Heart left ventricle (tissue), 16 donors: ENCODE results near the gene ALK. TPM values are rescaled to one million over a fixed set of nuclear protein-coding genes. Genes with fewer than 3 reads are reported as not detected.

Experiments used
- ATAC-seq, 4 donors: fragments of 200-7000 bp; cut with Tn5 transposase; one replicate each; pipeline ENCODE4 v1.9.1; 2020 to 2022; ENCODE audit warnings: moderate library complexity in 4 of 4, mild to moderate bottlenecking in 3 of 4, moderate number of reproducible peaks in 1 of 4
- DNase-seq, 5 donors: peaks; one replicate each; pipeline ENCODE4 v3.0.0-alpha.2; 2020
- H3K27ac ChIP-seq, 12 donors: fragments of 200-600 bp; sonication (generic) in 4 of 12; one replicate each; pipeline versions ENCODE4 v1.5.0 to v1.8.0; 2016 to 2022; ENCODE audit warnings: mild to moderate bottlenecking in 2 of 12
- H3K27me3 ChIP-seq, 9 donors: fragments of 200-600 bp; sonication (generic) in 2 of 9; one replicate each; pipeline versions ENCODE4 v1.5.1 to v1.8.0; 2016 to 2022; ENCODE audit warnings: mild to moderate bottlenecking in 3 of 9
- H3K36me3 ChIP-seq, 9 donors: fragments of 200-600 bp; sonication (generic) in 2 of 9; one replicate each; pipeline versions ENCODE4 v1.5.0 to v1.8.0; 2018 to 2022; ENCODE audit warnings: mild to moderate bottlenecking in 2 of 9
- H3K4me1 ChIP-seq, 12 donors: fragments of 200-600 bp; sonication (generic) in 4 of 12; one replicate each; pipeline versions ENCODE4 v1.5.0 to v1.8.0; 2016 to 2022; ENCODE audit warnings: mild to moderate bottlenecking in 3 of 12
- H3K4me3 ChIP-seq, 12 donors: fragments of 200-600 bp; sonication (generic) in 4 of 12; one replicate each; pipeline versions ENCODE4 v1.5.0 to v1.8.0; 2017 to 2022; ENCODE audit warnings: mild to moderate bottlenecking in 9 of 12, moderate library complexity in 4 of 12
- H3K9me3 ChIP-seq, 12 donors: fragments of 200-600 bp; sonication (generic) in 4 of 12; one replicate each; pipeline versions ENCODE4 v1.5.0 to v1.8.0; 2016 to 2022; ENCODE audit warnings: mild to moderate bottlenecking in 1 of 12
- CTCF ChIP-seq, 12 donors: fragments of 200-600 bp; sonication (generic) in 4 of 12; IDR thresholded peaks; one replicate each; pipeline versions ENCODE4 v1.5.0 to v1.8.0; 2018 to 2022; ENCODE audit warnings: antibody characterized with exemption in 12 of 12, mild to moderate bottlenecking in 5 of 12
- POLR2A ChIP-seq, 2 donors: fragments of 450-650 bp; IDR thresholded peaks; one replicate each; pipeline ENCODE4 v1.6.1; 2017; ENCODE audit warnings: antibody characterized with exemption in 2 of 2, mild to moderate bottlenecking in 2 of 2, moderate library complexity in 2 of 2
- WGBS, 4 donors: extraction: QIAGEN DNeasy Blood & Tissue Kit in 2 of 4; methylation state at CpG; one replicate each; pipeline versions ENCODE4 v1.1.5 to v1.1.7; 2013 to 2018; 5-methylcytosine and 5-hydroxymethylcytosine counted together
- intact Hi-C, 10 donors: fragments of 100-400 bp; cut with DNase I; formaldehyde crosslinking; loops; one replicate each; pipeline versions ENCODE4 v1.11.1 to v1.14.2; 2022
- polyA plus RNA-seq, 2 donors: library from polyadenylated mRNA; stranded (reverse); fragments of 200-250 nt; gene quantifications; one replicate each; pipeline ENCODE4 v1.2.3, GENCODE V29; 2013
- total RNA-seq, 9 donors: library from RNA; depleted of rRNA in 2 of 9; stranded (reverse); fragments of >200 nt in 2 of 9; fragmentation: NEBNext Ultra II Directional in 3 of 9; extraction: Animal tissue kit (Norgen Biotek cat#: 25700) in 3 of 9; gene quantifications; one replicate each; pipeline versions ENCODE4 v1.1.0 to v1.2.4, GENCODE V29; 2016 to 2023
- donor health status: ischemic (EF 13 %, LVEDD 7.1; RV severe dilation, severe dysfunction).
- donor health status: healthy with polysubstance abuse.
- donor health status: DM: no; HTN: yes; CAD: no.
- donor health status: DM: no; HTN: no; CAD: no.
- donor health status: ischemic (EF 25% LVEDD 6.9; RV normal size, moderate dysfunction).
- donor health status: ischemic (EF 25% LVEDD 5.7; RV mildly dilated, moderate dysfunction).
- donor health status: healthy.
- donor health status: DM: yes; HTN: yes; CAD: no.
- donor health status: ischemic (EF 35%, LVEDD 5.7; RV mildly dilated, moderate dysfunction).
- donor health status: nonischemic (EF 11% LVEDD 7.7; RV severe dilation, severe dysfunction).
- donor health status: DM: yes; HTN: yes; CAD: no.
- donor health status: PGD.
- donor health status: ischemic (EF 29% LVEDD 5.4; RV normal size, mild dysfunction).
- donor health status: nonischemic (EF 23%, LVEDD 6.1; RV moderate dilation, normal function).

ALK gene
- total and polyA plus RNA-seq, 11 donors: 0.05 to 0.50 (median 0.13) TPM; not detected in 5

GRCh38 chr2:29847886-29848285 lies 73.5 kb downstream of the ALK start:
- Histone ChIP-seq H3K9me3 (peaks cover 0 to 7% (median 0%) of the 10 kb centered on the region in 12 donors), H3K27me3 (peaks cover 0 to 9% (median 0%) of the 10 kb centered on the region in 9 donors), H3K4me1 (no peaks in the 10 kb centered on the region), H3K36me3 (no peaks in the 10 kb centered on the region), H3K4me3 (no peak overlapping the region), H3K27ac (no peak overlapping the region)
- intact Hi-C loops: loop anchor here in 4 of 10 donors (10.0 kb wide), 4 partner anchors 543 to 1023 kb away; no protein-coding TSS in a partner anchor
- no peak for TF ChIP-seq CTCF (IDR thresholded peaks at IDR 0.05)
- no peak for TF ChIP-seq POLR2A (IDR thresholded peaks at IDR 0.05)
- 43 to 51% (median 46%) methylated on average over 6 of the region's 6 CpGs for WGBS, 4 donors
- ATAC-seq: no peak
- no peak for DNase-seq

- WGBS, 4 donors: 49 to 68% (median 57%) methylated on average over 3 of the region's 3 CpGs
- intact Hi-C loops: loop anchor here (5.0 to 10.0 kb wide), 8 partner anchors 538 to 1020 kb away; no protein-coding TSS in a partner anchor
- Histone ChIP-seq H3K27ac (no peak overlapping the region), H3K9me3 (no peaks in the 10 kb centered on the region), H3K4me1 (no peaks in the 10 kb centered on the region), H3K27me3 (peaks cover 0 to 29% (median 2%) of the 10 kb centered on the region in 9 donors), H3K36me3 (no peaks in the 10 kb centered on the region), H3K4me3 (no peak overlapping the region)
- TF ChIP-seq CTCF (IDR thresholded peaks at IDR 0.05) (no peak), POLR2A (IDR thresholded peaks at IDR 0.05) (no peak)
- no peak for ATAC-seq
- DNase-seq: no peak
Measured at GRCh38 chr2:29844713-29845326, 76.6 kb downstream of the ALK start.

GRCh38 chr2:29841386-29842004 lies 79.9 kb downstream of the ALK start:
- 32 to 40% (median 35%) methylated on average over 6 of the region's 6 CpGs for WGBS, 4 donors
- intact Hi-C loops: loop anchor here (1.0 to 10.0 kb wide), 11 partner anchors 532 to 1017 kb away; no protein-coding TSS in a partner anchor
- Histone ChIP-seq H3K4me3 (no peak overlapping the region), H3K27ac (no peak overlapping the region), H3K36me3 (no peaks in the 10 kb centered on the region), H3K27me3 (peaks cover 0 to 25% (median 2%) of the 10 kb centered on the region in 9 donors), H3K4me1 (no peaks in the 10 kb centered on the region), H3K9me3 (peaks cover 0 to 20% (median 11%) of the 10 kb centered on the region in 12 donors)
- ATAC-seq: peak in 1 of 4 donors; percentile 66
- no peak for DNase-seq
- TF ChIP-seq CTCF (IDR thresholded peaks at IDR 0.05): peak; percentile 72 to 89 (median 82)
- no peak for TF ChIP-seq POLR2A (IDR thresholded peaks at IDR 0.05)

GRCh38 chr2:29839306-29839705 lies 82.1 kb downstream of the ALK start:
- DNase-seq: no peak
- 72 to 82% (median 78%) methylated on average over 4 of the region's 4 CpGs for WGBS, 4 donors
- TF ChIP-seq POLR2A (IDR thresholded peaks at IDR 0.05): no peak
- no peak for TF ChIP-seq CTCF (IDR thresholded peaks at IDR 0.05)
- Histone ChIP-seq H3K36me3 (no peaks in the 10 kb centered on the region), H3K4me1 (no peaks in the 10 kb centered on the region), H3K4me3 (no peak overlapping the region), H3K27ac (no peak overlapping the region), H3K9me3 (peaks cover 0 to 26% (median 11%) of the 10 kb centered on the region in 12 donors), H3K27me3 (peaks cover 0 to 25% (median 2%) of the 10 kb centered on the region in 9 donors)
- ATAC-seq: no peak
- intact Hi-C loops: no loop called here
